Cerebellar nuclear complex (tissue), 1 donor: ENCODE data around the gene NLRC3.
A peak's percentile ranks its signal among the peaks of the same experiment; 100 is the strongest.
"Not testable (repeated sequence)": the region's sequence is repeated elsewhere in the genome, so short reads cannot be mapped to it uniquely, and the experiment has no call there.

Experiments
- DNase-seq, 2 experiments: peaks; one replicate each; lab custom pipeline; 2025; lab: John Stamatoyannopoulos, UW

The NLRC3 gene

GRCh38 chr16:3577302-3577752, at the start of gene NLRC3:
Gene NLRC3, minus strand, starts transcription at chr16:3577403. Its CDS starts 12,367 bp downstream, at chr16:3565036.
- no peak for DNase-seq

- DNase-seq: no peak
These were observed 48.9 kb upstream of the NLRC3 start for GRCh38 chr16:3625911-3626732.

GRCh38 chr16:3625331-3625730, 48.1 kb upstream of the NLRC3 start:
- DNase-seq: no peak

DNA sequence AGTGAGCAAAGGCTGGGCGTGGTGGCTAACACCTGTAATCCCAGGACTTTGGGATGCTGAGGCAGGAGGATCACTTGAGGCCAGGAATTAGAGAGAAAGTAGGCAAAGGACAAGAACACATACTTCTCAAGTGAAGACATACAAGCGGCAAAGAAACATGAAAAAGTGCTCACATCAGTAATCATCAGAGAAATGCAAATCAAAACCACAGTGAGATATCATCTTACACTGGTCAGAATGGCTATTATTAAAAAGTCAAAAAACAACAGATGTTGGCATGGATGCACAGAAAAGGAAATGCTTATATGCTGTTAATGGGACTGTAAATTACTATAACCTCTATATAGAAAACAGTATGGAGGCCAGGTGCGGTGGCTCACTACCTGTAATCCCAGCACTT, 46.4 kb upstream of the NLRC3 start:
- DNase-seq: no peak

GRCh38 chr16:3618769-3619141, 41.6 kb upstream of the NLRC3 start:
- DNase-seq: no peak

DNA sequence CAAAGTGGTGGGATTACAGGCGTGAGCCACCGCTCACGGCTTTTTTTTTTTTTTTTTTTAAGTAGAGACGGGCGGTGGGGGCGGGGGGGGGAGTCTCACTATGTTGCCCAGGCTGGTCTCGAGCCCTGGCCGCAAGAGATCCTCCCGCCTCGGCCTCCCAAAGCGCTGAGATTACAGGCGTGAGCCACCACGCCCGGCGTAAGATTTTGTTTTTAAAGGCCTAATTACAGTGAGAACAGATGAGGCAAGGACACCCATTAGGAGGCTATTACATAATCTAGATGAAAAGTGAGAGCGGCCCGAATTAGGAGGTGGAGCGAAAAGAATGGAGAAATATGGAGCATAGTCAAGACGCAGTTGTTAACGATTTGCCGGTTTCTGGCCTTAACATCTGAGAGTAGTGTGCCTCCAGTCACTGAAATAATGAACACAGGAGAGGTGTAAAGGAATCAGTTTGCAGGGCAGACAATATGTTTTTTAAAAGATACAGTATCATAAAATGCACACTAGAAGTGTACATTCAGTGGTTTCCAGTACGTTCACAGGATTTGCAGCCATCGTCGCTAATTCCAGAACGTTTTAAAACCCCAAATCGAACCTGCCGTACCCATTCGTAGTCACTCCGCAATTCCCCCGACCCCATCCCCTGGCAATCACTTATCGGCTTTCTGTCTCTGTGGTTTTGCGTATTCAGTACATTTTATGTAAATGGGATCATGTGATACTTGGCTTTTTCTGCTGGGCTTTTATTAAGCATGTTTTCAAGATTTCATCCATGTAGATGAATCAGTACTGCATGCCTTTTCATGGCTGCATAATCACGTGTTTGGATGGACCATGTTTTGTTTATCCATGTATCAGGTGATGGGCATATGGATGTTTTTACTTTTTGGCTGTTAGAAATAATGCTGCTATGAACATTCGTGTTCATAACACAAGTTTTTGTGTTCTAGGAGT, 35.6 kb upstream of the NLRC3 start:
- DNase-seq: no peak

- peak in 1 of 2 experiments; percentile 23 for DNase-seq
These were observed 34.2 kb upstream of the NLRC3 start, which contains the start of gene SLX4 for GRCh38 chr16:3611146-3611975. Gene SLX4, minus strand, starts transcription at chr16:3611606. Its CDS starts 2,642 bp downstream, at chr16:3608964.

DNA sequence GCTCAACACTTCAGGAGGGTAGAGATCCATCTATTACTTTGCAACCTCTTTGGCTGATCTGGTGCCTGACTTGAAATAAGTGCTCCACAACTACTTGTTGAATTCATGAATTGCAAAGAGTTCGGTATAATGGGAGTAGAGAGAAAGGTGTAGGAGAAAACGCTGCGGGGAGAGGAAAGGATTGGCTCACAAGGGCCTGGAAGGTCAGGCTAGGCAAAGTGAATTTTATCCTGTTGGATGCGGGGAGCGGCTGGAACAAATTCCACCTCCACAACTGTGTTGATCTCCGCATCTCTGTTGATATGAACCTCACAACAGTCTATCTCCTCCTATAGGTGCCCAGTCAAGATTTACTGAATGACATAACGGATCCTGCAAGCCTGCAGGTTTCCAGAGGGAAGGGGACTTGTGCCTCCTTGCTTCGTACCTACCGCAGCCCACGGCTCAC, 33.5 kb upstream of the NLRC3 start:
- no peak for DNase-seq

DNA sequence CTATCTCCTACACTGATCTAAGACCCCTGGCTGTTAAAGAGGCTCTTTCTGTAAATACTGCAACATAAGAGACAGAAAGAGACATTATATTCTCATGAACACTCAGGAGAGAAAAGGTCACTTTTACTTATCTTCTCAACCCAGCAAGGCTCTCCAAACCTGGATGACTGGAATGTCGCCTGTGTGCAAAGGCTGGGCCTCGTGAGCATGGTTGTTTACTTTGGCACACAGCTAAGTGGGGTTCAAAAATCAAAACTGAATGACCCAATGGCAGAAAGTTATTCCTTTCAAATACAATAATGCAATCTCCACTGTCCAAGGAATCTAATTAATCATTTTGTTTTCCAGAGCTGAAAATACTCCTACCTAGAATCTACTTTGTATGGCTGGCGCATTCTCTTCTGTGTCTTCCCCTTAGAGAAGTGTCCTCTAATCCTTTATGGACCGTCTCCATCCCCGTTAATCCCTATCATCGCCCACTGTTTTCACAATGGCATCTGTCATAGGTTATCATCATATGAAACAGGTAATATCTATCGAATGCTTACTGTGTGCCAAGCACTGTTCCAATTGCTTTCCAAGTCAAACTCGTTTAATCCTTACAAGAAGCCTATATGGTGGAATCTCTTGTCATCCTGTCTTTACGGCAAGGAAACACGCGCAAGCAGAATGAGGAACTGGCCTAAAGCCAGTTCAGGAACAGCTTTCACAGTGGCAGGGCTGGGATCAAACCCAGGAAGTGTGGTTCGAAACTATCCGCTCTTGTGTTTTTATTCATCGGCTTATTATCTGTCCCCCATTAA, 32.9 kb upstream of the NLRC3 start:
- DNase-seq: no peak

DNA sequence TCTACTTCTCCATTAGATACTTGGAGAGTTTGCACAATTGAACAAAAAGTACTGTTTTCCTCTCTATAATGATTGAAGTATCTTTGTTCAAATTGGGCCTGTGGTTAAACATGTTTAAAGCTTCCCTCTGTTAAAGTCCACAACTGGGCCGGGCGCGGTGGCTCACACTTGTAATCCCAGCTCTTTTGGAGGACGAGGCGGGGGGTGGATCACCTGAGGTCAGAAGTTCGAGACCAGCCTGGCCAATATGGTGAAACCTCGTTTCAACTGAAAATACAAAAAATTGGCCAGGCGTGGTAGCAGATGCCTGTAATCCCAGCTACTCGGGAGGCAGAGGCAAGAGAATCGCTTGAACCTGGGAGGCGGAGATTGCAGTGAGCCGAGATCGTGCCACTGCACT, 31.8 kb upstream of the NLRC3 start:
- not testable (repeated sequence) for DNase-seq

DNA sequence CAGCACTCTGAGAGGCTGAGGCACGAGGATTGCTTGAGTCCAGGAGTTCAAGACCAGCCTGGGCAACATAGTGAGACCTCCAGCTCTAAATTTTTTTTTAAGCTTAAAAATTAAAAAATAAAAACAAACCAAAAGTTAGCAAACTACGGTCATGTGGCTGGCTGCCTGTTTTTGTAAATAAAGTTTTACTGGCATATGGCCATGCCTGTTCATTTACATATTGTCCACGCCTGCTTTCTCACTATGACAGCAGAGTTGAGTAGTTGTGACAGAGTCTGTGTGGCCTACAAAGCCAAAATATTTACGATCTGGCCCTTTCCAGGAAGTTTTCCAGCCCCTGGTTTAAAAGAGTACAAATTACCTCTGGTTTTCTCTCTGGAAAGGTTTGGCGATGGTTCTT, 30.9 kb upstream of the NLRC3 start:
- no peak for DNase-seq

- DNase-seq: no peak
These were observed 30.4 kb upstream of the NLRC3 start for GRCh38 chr16:3607634-3608033.

DNA sequence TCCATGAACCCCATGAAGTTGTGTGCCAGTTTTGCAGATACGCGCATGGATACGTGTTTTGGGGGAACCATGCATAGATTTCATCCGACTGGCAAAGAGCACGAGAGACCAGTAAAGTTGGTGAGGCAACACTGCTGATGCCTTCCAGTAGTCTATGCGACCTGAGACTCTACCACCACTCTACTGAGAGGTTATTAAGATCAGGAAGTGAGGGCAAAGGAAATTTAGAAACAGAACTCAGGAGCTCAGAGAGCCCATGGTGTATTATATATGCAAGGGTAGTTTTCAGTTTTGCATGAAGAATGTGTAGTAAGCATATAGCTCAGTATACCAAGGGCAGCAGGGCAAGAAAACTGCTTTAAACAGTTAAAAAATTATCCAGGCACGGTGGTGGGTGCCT, 30.0 kb upstream of the NLRC3 start:
- DNase-seq: no peak

- DNase-seq: peak in 1 of 2 experiments; percentile 80
These were observed 29.2 kb upstream of the NLRC3 start for GRCh38 chr16:3606441-3606840.

DNA sequence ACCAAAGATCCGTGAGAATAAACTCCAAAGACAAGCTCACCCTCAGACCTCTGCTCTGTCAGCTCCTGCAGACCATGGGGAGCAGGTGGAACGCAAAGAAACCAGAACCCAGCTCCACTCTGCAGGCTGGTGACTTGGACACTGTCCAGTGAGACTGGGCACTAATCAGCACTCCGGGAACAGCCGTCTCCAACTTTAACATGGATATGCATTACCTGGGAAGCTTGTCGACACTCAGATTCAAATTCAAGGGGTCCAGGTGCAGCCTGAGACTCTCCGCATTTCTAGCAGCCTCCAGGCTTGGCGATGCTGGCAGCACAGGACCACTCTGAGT, 25.1 kb upstream of the NLRC3 start:
- DNase-seq: peak in 1 of 2 experiments; percentile 14

DNA sequence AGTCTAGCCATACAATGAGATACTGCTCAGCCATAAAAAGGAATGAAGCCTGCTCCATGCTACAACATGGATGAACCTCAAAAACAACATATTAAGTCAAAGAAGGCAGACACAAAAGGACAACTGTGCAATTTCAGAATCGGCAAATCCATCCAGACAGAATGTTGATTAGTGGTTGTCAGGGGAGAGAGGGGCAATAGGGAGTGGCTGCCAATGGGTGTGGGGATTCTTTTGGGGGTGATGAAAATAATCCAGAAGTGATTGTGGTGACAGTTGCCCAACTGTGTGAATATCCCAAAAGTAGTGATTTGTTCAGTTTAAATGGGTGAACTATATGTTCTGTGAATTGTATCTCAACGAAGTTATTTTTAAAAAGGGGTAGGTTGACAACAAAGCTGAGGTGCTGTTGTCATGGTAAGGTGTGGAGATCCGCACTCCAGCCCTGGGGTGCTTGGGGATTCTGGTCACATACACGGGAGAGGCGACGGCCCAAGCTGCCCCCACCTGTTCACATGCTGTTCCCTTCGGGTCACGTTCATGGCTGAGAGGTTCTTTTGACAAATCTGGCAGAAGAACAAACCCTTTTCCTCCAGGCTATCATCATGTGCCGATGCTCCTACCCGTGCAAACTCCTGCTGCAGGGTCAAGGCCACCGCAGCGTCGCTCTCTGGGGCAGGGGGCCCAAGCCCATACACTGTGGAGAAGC, 24.6 kb upstream of the NLRC3 start:
- DNase-seq: no peak

DNA sequence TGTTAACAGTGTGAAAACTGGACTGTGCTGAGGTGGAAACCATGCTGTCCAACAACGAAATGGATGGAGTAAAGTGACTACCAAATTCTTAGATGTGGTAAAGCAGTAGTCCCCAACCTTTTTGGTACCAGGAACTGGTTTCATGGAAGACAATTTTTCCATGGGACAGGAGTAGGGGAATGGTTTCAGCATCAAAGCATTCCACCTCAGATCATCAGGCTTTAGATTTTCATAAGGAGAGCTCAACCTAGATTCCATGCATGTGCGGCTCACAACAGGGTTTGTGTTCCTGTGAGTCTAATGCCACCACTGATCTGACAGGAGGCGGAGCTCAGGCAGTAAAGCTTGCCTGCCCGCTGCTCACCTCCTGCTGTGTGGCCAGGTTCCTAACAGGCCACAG, 22.7 kb upstream of the NLRC3 start:
- DNase-seq: no peak

DNA sequence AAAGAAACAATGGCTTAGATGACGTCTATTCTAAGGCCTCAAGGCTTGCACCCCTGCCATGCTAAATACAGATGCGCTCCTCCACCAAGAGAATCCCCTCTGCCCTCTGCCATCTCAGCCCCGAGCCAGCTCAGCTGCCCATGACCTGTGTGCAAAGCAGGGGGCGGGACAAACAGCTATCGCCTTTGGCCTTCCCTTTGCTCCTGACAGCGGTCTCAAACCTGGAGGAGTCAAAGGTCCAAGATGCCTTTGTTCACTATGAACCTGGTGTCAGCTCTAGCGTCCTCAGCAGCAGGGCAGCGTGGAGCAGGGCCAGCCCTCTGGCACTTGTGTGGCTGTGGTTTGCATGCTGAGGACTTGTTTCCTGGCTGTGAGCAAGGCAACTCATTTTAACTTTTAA, 21.9 kb upstream of the NLRC3 start:
- no peak for DNase-seq

DNA sequence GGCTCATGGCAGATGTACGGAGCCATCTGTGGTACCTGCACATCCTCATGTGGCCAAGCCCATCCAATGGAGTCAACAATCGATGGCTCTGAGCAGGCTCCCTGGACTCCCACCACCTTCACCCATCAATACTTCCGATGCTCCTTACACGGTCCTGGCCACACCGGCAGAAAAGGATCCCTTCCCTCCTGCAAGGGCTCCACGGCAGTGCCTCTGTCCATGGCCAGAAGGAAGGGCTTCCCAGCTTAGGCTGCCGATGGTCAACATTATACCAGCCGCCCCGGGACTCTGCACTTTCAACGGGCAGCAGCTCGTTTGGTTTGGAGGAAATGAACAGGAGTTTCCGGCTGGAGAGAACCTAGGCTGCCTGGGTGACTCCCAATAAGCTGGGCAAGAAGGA, 21.0 kb upstream of the NLRC3 start:
- DNase-seq: no peak

DNA sequence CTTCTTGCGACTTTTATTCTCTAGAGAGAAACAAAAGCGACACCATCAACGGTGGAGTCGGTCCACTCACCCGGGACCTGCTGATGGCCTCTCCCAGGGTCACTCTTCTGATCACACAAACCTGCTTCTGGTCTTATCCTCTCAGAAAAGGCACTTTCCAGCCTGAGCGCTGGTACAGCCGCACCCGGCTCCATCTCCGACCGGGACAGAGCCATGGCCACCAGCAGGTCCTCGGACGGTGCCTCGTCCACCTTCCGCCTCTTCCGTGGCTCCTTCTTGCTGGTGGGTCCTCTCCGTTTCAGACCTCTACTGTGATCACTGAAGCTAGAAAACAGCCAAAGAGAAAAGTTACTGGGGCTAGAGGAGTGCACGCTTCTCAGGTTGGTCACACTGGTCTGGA, 20.5 kb upstream of the NLRC3 start:
- no peak for DNase-seq
